ENCODE measurements around the gene FNDC3A.

The FNDC3A gene

GRCh38 chr13:49220856-49221589 is 245.3 kb downstream of the FNDC3A start:
- no peaks in the 10 kb centered on the region for H3K79me1 ChIP-seq (replicated peaks; ENCODE audit: low read length, poor library complexity, severe bottlenecking)
- no peak for DNase-seq

GRCh38 chr13:49221590-49221965 is 245.9 kb downstream of the FNDC3A start:
- Histone ChIP-seq H3K4me3 (ENCODE audit: insufficient read depth in 1 of 2, low read depth in 1 of 2, low read length in 2 of 2) (no peak overlapping the region), H3K4me1 (ENCODE audit: control insufficient read depth, insufficient read depth, low read depth, low read length) (peaks cover 20% of the 10 kb centered on the region), H4K8ac (ENCODE audit: low read length) (no peak overlapping the region), H2AFZ (ENCODE audit: low read depth, low read length) (no peak overlapping the region), H3K36me3 (ENCODE audit: control insufficient read depth in 1 of 2, insufficient read depth in 2 of 2, low read depth in 1 of 2, low read length in 2 of 2) (peaks cover 0 to 4% of the 10 kb centered on the region in 2 experiments), H3K79me1 (replicated peaks; ENCODE audit: low read length, poor library complexity, severe bottlenecking) (no peaks in the 10 kb centered on the region), H2BK12ac (ENCODE audit: low read length in 2 of 2) (no peak overlapping the region), H3K18ac (ENCODE audit: low read depth in 1 of 2, low read length in 2 of 2) (no peak overlapping the region), H3K9ac (ENCODE audit: low read length) (no peak overlapping the region), H3K27me3 (ENCODE audit: control insufficient read depth in 1 of 2, insufficient read depth in 1 of 2, low read length in 2 of 2) (peaks cover 81 to 84% of the 10 kb centered on the region in 2 experiments), H3K14ac (ENCODE audit: low read length in 2 of 2) (no peak overlapping the region), H2BK15ac (ENCODE audit: low read depth, poor library complexity, severe bottlenecking) (no peak overlapping the region), H2BK5ac (ENCODE audit: low read depth, low read length, poor library complexity, severe bottlenecking) (no peak overlapping the region), H3K27ac (ENCODE audit: low read length, poor library complexity, severe bottlenecking) (no peak overlapping the region), H3K23ac (ENCODE audit: low read length in 2 of 2) (no peak overlapping the region), H2AK5ac (ENCODE audit: low read length, severe bottlenecking) (no peak overlapping the region), H3K4me2 (ENCODE audit: low read length, poor library complexity, severe bottlenecking) (no peak overlapping the region), H3K4ac (ENCODE audit: low read depth in 1 of 2, low read length in 2 of 2) (no peak overlapping the region), H4K91ac (ENCODE audit: low read length) (no peak overlapping the region), H3K9me3 (ENCODE audit: control insufficient read depth, low read length) (no peaks in the 10 kb centered on the region), H2BK120ac (ENCODE audit: low read depth, low read length) (no peak overlapping the region)
- 79% methylated on average over 4 of the region's 4 CpGs for WGBS
- no peak for DNase-seq

More at GRCh38 chr13:49220856-49221589, 245.3 kb downstream of the FNDC3A start:
- Histone ChIP-seq H3K4me3 (ENCODE audit: insufficient read depth in 1 of 2, low read depth in 1 of 2, low read length in 2 of 2) (peak overlapping the region; percentile 34 to 37), H3K9me3 (ENCODE audit: control insufficient read depth, low read length) (no peaks in the 10 kb centered on the region), H3K4me1 (ENCODE audit: control insufficient read depth, insufficient read depth, low read depth, low read length) (peaks cover 20% of the 10 kb centered on the region), H3K4ac (ENCODE audit: low read depth in 1 of 2, low read length in 2 of 2) (no peak overlapping the region), H2BK5ac (ENCODE audit: low read depth, low read length, poor library complexity, severe bottlenecking) (no peak overlapping the region), H2BK12ac (ENCODE audit: low read length in 2 of 2) (no peak overlapping the region), H2AK5ac (ENCODE audit: low read length, severe bottlenecking) (no peak overlapping the region), H2AFZ (ENCODE audit: low read depth, low read length) (peak overlapping the region; percentile 67), H4K91ac (ENCODE audit: low read length) (no peak overlapping the region), H3K36me3 (ENCODE audit: control insufficient read depth in 1 of 2, insufficient read depth in 2 of 2, low read depth in 1 of 2, low read length in 2 of 2) (peaks cover 0 to 4% of the 10 kb centered on the region in 2 experiments), H3K23ac (ENCODE audit: low read length in 2 of 2) (peak overlapping the region in 1 of 2 experiments; percentile 91), H2BK15ac (ENCODE audit: low read depth, poor library complexity, severe bottlenecking) (no peak overlapping the region), H2BK120ac (ENCODE audit: low read depth, low read length) (no peak overlapping the region), H4K8ac (ENCODE audit: low read length) (no peak overlapping the region), H3K9ac (ENCODE audit: low read length) (no peak overlapping the region), H3K27me3 (ENCODE audit: control insufficient read depth in 1 of 2, insufficient read depth in 1 of 2, low read length in 2 of 2) (peaks cover 80 to 84% of the 10 kb centered on the region in 2 experiments), H3K14ac (ENCODE audit: low read length in 2 of 2) (no peak overlapping the region), H3K4me2 (ENCODE audit: low read length, poor library complexity, severe bottlenecking) (peak overlapping the region; percentile 35), H3K27ac (ENCODE audit: low read length, poor library complexity, severe bottlenecking) (no peak overlapping the region), H3K18ac (ENCODE audit: low read depth in 1 of 2, low read length in 2 of 2) (peak overlapping the region in 1 of 2 experiments; percentile 14)
- WGBS: 7% methylated on average over 61 of the region's 73 CpGs

- Histone ChIP-seq H3K4me3 (ENCODE audit: insufficient read depth in 1 of 2, low read depth in 1 of 2, low read length in 2 of 2) (no peak overlapping the region), H2BK120ac (ENCODE audit: low read depth, low read length) (no peak overlapping the region), H2BK15ac (ENCODE audit: low read depth, poor library complexity, severe bottlenecking) (no peak overlapping the region), H2BK12ac (ENCODE audit: low read length in 2 of 2) (no peak overlapping the region), H3K4me2 (ENCODE audit: low read length, poor library complexity, severe bottlenecking) (no peak overlapping the region), H2BK5ac (ENCODE audit: low read depth, low read length, poor library complexity, severe bottlenecking) (no peak overlapping the region), H3K4me1 (ENCODE audit: control insufficient read depth, insufficient read depth, low read depth, low read length) (peaks cover 8% of the 10 kb centered on the region), H3K9ac (ENCODE audit: low read length) (no peak overlapping the region), H3K79me1 (replicated peaks; ENCODE audit: low read length, poor library complexity, severe bottlenecking) (no peaks in the 10 kb centered on the region), H2AFZ (ENCODE audit: low read depth, low read length) (no peak overlapping the region), H3K18ac (ENCODE audit: low read depth in 1 of 2, low read length in 2 of 2) (no peak overlapping the region), H2AK5ac (ENCODE audit: low read length, severe bottlenecking) (no peak overlapping the region), H3K36me3 (ENCODE audit: control insufficient read depth in 1 of 2, insufficient read depth in 2 of 2, low read depth in 1 of 2, low read length in 2 of 2) (peaks cover 0 to 2% of the 10 kb centered on the region in 2 experiments), H3K9me3 (ENCODE audit: control insufficient read depth, low read length) (no peaks in the 10 kb centered on the region), H3K4ac (ENCODE audit: low read depth in 1 of 2, low read length in 2 of 2) (no peak overlapping the region), H3K23ac (ENCODE audit: low read length in 2 of 2) (no peak overlapping the region), H3K14ac (ENCODE audit: low read length in 2 of 2) (no peak overlapping the region), H4K8ac (ENCODE audit: low read length) (no peak overlapping the region), H3K27ac (ENCODE audit: low read length, poor library complexity, severe bottlenecking) (no peak overlapping the region), H4K91ac (ENCODE audit: low read length) (no peak overlapping the region), H3K27me3 (ENCODE audit: control insufficient read depth in 1 of 2, insufficient read depth in 1 of 2, low read length in 2 of 2) (peaks cover 48 to 49% of the 10 kb centered on the region in 2 experiments)
- no peak for DNase-seq
- 37% methylated on average over 2 of the region's 5 CpGs for WGBS
These were observed 249.7 kb downstream of the FNDC3A start for GRCh38 chr13:49225223-49226042.

- Histone ChIP-seq H3K79me1 (replicated peaks; ENCODE audit: low read length, poor library complexity, severe bottlenecking) (no peaks in the 10 kb centered on the region), H3K23ac (ENCODE audit: low read length in 2 of 2) (no peak overlapping the region), H3K4me2 (ENCODE audit: low read length, poor library complexity, severe bottlenecking) (no peak overlapping the region), H3K36me3 (ENCODE audit: control insufficient read depth in 1 of 2, insufficient read depth in 2 of 2, low read depth in 1 of 2, low read length in 2 of 2) (no peaks in the 10 kb centered on the region), H2BK12ac (ENCODE audit: low read length in 2 of 2) (no peak overlapping the region), H2AFZ (ENCODE audit: low read depth, low read length) (no peak overlapping the region), H3K9ac (ENCODE audit: low read length) (no peak overlapping the region), H4K91ac (ENCODE audit: low read length) (no peak overlapping the region), H3K4ac (ENCODE audit: low read depth in 1 of 2, low read length in 2 of 2) (no peak overlapping the region), H3K18ac (ENCODE audit: low read depth in 1 of 2, low read length in 2 of 2) (no peak overlapping the region), H2BK5ac (ENCODE audit: low read depth, low read length, poor library complexity, severe bottlenecking) (no peak overlapping the region), H3K27me3 (ENCODE audit: control insufficient read depth in 1 of 2, insufficient read depth in 1 of 2, low read length in 2 of 2) (peaks cover 36 to 40% of the 10 kb centered on the region in 2 experiments), H2BK120ac (ENCODE audit: low read depth, low read length) (no peak overlapping the region), H2AK5ac (ENCODE audit: low read length, severe bottlenecking) (no peak overlapping the region), H2BK15ac (ENCODE audit: low read depth, poor library complexity, severe bottlenecking) (no peak overlapping the region), H3K14ac (ENCODE audit: low read length in 2 of 2) (no peak overlapping the region), H3K9me3 (ENCODE audit: control insufficient read depth, low read length) (no peaks in the 10 kb centered on the region), H3K4me3 (ENCODE audit: insufficient read depth in 1 of 2, low read depth in 1 of 2, low read length in 2 of 2) (no peak overlapping the region), H4K8ac (ENCODE audit: low read length) (no peak overlapping the region), H3K4me1 (ENCODE audit: control insufficient read depth, insufficient read depth, low read depth, low read length) (no peaks in the 10 kb centered on the region), H3K27ac (ENCODE audit: low read length, poor library complexity, severe bottlenecking) (no peak overlapping the region)
- 93% methylated on average over 5 of the region's 5 CpGs for WGBS
- DNase-seq: no peak
These were observed 250.9 kb downstream of the FNDC3A start for GRCh38 chr13:49226613-49227012.

All from mesenchymal stem cell (in vitro differentiated cells and primary cell).